ENCODE results near the gene RAB3GAP2.

RAB3GAP2 gene

GRCh38 chr1:220272047-220272840 is at the start of gene RAB3GAP2:
Gene RAB3GAP2, minus strand, starts transcription at chr1:220272453. Its CDS starts 116 bp downstream, at chr1:220272337.
- H3K27ac ChIP-seq (ENCODE audit: poor library complexity, severe bottlenecking): peak within 1 kb of the TSS; percentile 42
- no peaks in the 10 kb centered on the region for H3K27me3 ChIP-seq (ENCODE audit: insufficient read depth, poor library complexity, severe bottlenecking)
- no peak for TF ChIP-seq CTCF (IDR thresholded peaks at IDR 0.05; ENCODE audit: poor library complexity, severe bottlenecking)
- peak within 1 kb of the TSS; percentile 58 for H3K4me3 ChIP-seq (ENCODE audit: severe bottlenecking)
- no peaks in the 10 kb centered on the region for H3K9me3 ChIP-seq (ENCODE audit: severe bottlenecking)
- peaks cover 2% of the 10 kb centered on the region; the same call in 1 of the 2 replicates for H3K36me3 ChIP-seq (ENCODE audit: low read depth)
- DNase-seq (ENCODE audit: low spot score) (peak; percentile 85), ATAC-seq (ENCODE audit: low read depth) (peak; percentile 93)
- peaks cover 5% of the 10 kb centered on the region for H3K4me1 ChIP-seq (ENCODE audit: insufficient read depth, poor library complexity, severe bottlenecking)

- Histone ChIP-seq H3K27ac (ENCODE audit: poor library complexity, severe bottlenecking) (no peak overlapping the region), H3K4me1 (ENCODE audit: insufficient read depth, poor library complexity, severe bottlenecking) (no peaks in the 10 kb centered on the region), H3K36me3 (ENCODE audit: low read depth) (no peaks in the 10 kb centered on the region), H3K4me3 (ENCODE audit: severe bottlenecking) (no peak overlapping the region), H3K27me3 (ENCODE audit: insufficient read depth, poor library complexity, severe bottlenecking) (no peaks in the 10 kb centered on the region), H3K9me3 (ENCODE audit: severe bottlenecking) (no peaks in the 10 kb centered on the region)
- no peak for ATAC-seq (ENCODE audit: low read depth)
- DNase-seq (ENCODE audit: low spot score): no peak
- no peak for TF ChIP-seq CTCF (IDR thresholded peaks at IDR 0.05; ENCODE audit: poor library complexity, severe bottlenecking)
These were observed 49.5 kb upstream of the RAB3GAP2 start for GRCh38 chr1:220321758-220322157.

- Histone ChIP-seq H3K4me3 (ENCODE audit: severe bottlenecking) (no peak overlapping the region), H3K27ac (ENCODE audit: poor library complexity, severe bottlenecking) (no peak overlapping the region), H3K27me3 (ENCODE audit: insufficient read depth, poor library complexity, severe bottlenecking) (no peaks in the 10 kb centered on the region), H3K4me1 (ENCODE audit: insufficient read depth, poor library complexity, severe bottlenecking) (no peaks in the 10 kb centered on the region), H3K9me3 (ENCODE audit: severe bottlenecking) (no peaks in the 10 kb centered on the region), H3K36me3 (ENCODE audit: low read depth) (no peaks in the 10 kb centered on the region)
- ATAC-seq (ENCODE audit: low read depth): no peak
- no peak for DNase-seq (ENCODE audit: low spot score)
- TF ChIP-seq CTCF (IDR thresholded peaks at IDR 0.05; ENCODE audit: poor library complexity, severe bottlenecking): no peak
These were observed 48.5 kb upstream of the RAB3GAP2 start for GRCh38 chr1:220320709-220321108.

GRCh38 chr1:220318673-220319072 is 46.4 kb upstream of the RAB3GAP2 start:
- ATAC-seq (ENCODE audit: low read depth) (no peak), DNase-seq (ENCODE audit: low spot score) (no peak)
- no peaks in the 10 kb centered on the region for H3K27me3 ChIP-seq (ENCODE audit: insufficient read depth, poor library complexity, severe bottlenecking)
- no peak overlapping the region for H3K27ac ChIP-seq (ENCODE audit: poor library complexity, severe bottlenecking)
- no peak for TF ChIP-seq CTCF (IDR thresholded peaks at IDR 0.05; ENCODE audit: poor library complexity, severe bottlenecking)
- H3K9me3 ChIP-seq (ENCODE audit: severe bottlenecking): no peaks in the 10 kb centered on the region
- no peaks in the 10 kb centered on the region for H3K4me1 ChIP-seq (ENCODE audit: insufficient read depth, poor library complexity, severe bottlenecking)
- H3K4me3 ChIP-seq (ENCODE audit: severe bottlenecking): no peak overlapping the region
- H3K36me3 ChIP-seq (ENCODE audit: low read depth): no peaks in the 10 kb centered on the region

GRCh38 chr1:220317161-220317560 is 44.9 kb upstream of the RAB3GAP2 start:
- no peaks in the 10 kb centered on the region for H3K4me1 ChIP-seq (ENCODE audit: insufficient read depth, poor library complexity, severe bottlenecking)
- H3K27ac ChIP-seq (ENCODE audit: poor library complexity, severe bottlenecking): no peak overlapping the region
- ATAC-seq (ENCODE audit: low read depth) (no peak), DNase-seq (ENCODE audit: low spot score) (no peak)
- no peak for TF ChIP-seq CTCF (IDR thresholded peaks at IDR 0.05; ENCODE audit: poor library complexity, severe bottlenecking)
- H3K4me3 ChIP-seq (ENCODE audit: severe bottlenecking): no peak overlapping the region
- no peaks in the 10 kb centered on the region for H3K9me3 ChIP-seq (ENCODE audit: severe bottlenecking)
- H3K36me3 ChIP-seq (ENCODE audit: low read depth): no peaks in the 10 kb centered on the region
- H3K27me3 ChIP-seq (ENCODE audit: insufficient read depth, poor library complexity, severe bottlenecking): no peaks in the 10 kb centered on the region

Data from RWPE2 (cell line).